ENCODE measurements around the gene HACD4.

HACD4 gene

GRCh38 chr9:20962536-20963225, 68.8 kb downstream of the HACD4 start:
- DNase-seq = no peak

GRCh38 chr9:20950707-20951106, 80.7 kb downstream of the HACD4 start:
- DNase-seq (no peak), ATAC-seq (no peak)
- no peak overlapping the region for H3K27ac Mint-ChIP-seq
- H3K27me3 Mint-ChIP-seq = no peaks in the 10 kb centered on the region
- no peak overlapping the region for H3K4me3 Mint-ChIP-seq
- H3K4me1 Mint-ChIP-seq = no peaks in the 10 kb centered on the region
- H3K36me3 Mint-ChIP-seq (ENCODE audit: low read depth) = peaks cover 21% of the 10 kb centered on the region
- H3K9me3 Mint-ChIP-seq = no peaks in the 10 kb centered on the region

More at GRCh38 chr9:20962536-20963225, 68.8 kb downstream of the HACD4 start:
- no peaks in the 10 kb centered on the region for H3K4me1 Mint-ChIP-seq
- peaks cover 19% of the 10 kb centered on the region for H3K36me3 Mint-ChIP-seq (ENCODE audit: low read depth)
- no peaks in the 10 kb centered on the region for H3K27me3 Mint-ChIP-seq
- no peak for ATAC-seq
- no peak overlapping the region for H3K27ac Mint-ChIP-seq
- H3K4me3 Mint-ChIP-seq = no peak overlapping the region
- H3K9me3 Mint-ChIP-seq = no peaks in the 10 kb centered on the region
